NCI-H69 (cell line): ENCODE results near the gene PCDH12.
A peak's percentile ranks its signal among the peaks of the same experiment; 100 is the strongest.
"Not testable (repeated sequence)": the region's sequence is repeated elsewhere in the genome, so short reads cannot be mapped to it uniquely, and the experiment has no call there.

Experiments
- DNase-seq: peaks from one replicate; lab custom pipeline; 2025; lab: John Stamatoyannopoulos, UW

The PCDH12 gene

GRCh38 chr5:141940695-141941271, 17.2 kb downstream of the PCDH12 start:
- DNase-seq: peak; percentile 17

GRCh38 chr5:141935538-141935937, 22.5 kb downstream of the PCDH12 start:
- no peak for DNase-seq

- peak; percentile 85 for DNase-seq
These were observed 23.7 kb downstream of the PCDH12 start for GRCh38 chr5:141934099-141934844.

GRCh38 chr5:141933151-141933550, 24.9 kb downstream of the PCDH12 start:
- no peak for DNase-seq

- no peak for DNase-seq
These were observed 26.3 kb downstream of the PCDH12 start for GRCh38 chr5:141931694-141932093.

- DNase-seq: no peak
These were observed 28.5 kb downstream of the PCDH12 start for GRCh38 chr5:141929398-141930058.

GRCh38 chr5:141928051-141928450, 30.0 kb downstream of the PCDH12 start:
- no peak for DNase-seq

- no peak for DNase-seq
These were observed 31.6 kb downstream of the PCDH12 start for GRCh38 chr5:141926434-141926833.

DNA sequence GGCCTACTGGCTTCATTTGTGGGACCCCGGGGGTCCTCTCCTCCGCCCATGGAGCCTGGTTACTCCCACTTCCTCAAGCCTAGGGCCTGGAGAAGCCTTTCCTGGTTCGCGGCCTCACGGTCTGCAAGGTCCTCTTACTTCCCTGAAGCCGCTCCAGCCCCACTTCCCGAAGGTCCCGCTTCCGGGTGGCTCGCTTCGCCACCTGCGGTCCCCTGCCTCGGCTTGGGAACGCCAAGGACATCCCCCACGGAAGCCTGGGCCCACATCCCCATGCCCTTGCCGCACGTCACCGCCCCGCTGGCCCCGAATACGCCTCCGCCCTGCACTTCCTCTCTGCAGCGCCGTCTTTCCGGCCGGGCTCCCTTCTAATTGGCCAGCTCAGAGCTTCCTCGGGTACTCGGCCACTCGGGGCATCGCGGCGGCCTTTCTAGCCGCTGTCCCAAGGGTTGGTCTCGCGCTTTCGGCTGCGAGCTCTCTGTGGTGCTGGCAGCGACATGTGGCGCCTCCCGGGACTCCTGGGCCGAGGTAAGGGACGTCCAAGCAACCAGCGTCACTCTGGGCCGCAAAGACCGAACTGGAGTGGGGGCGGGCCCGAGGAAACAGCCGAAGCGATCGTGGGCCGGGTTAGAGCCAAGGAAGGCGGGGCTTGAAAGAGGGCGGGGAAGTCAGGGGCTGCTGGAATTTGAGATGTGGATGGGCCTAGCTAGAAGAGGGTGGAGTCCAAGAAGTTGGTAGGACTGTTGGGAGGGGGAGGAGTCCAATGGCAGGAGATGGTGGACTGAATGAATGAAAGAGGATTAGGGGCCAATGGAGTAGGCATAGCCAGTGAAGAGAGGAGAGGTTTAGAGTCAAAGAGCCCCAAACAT, 34.3 kb downstream of the PCDH12 start, which contains the start of gene DELE1:
TSS of gene DELE1 (plus strand) at position 424 of the 866 bp plus-strand sequence. CDS start at position 495, 71 bp downstream.
- peak; percentile 96 for DNase-seq

- DNase-seq: not testable (repeated sequence)
These were observed 35.1 kb downstream of the PCDH12 start for GRCh38 chr5:141922827-141923447.

- DNase-seq: no peak
These were observed 37.2 kb downstream of the PCDH12 start for GRCh38 chr5:141920771-141921170.

DNA sequence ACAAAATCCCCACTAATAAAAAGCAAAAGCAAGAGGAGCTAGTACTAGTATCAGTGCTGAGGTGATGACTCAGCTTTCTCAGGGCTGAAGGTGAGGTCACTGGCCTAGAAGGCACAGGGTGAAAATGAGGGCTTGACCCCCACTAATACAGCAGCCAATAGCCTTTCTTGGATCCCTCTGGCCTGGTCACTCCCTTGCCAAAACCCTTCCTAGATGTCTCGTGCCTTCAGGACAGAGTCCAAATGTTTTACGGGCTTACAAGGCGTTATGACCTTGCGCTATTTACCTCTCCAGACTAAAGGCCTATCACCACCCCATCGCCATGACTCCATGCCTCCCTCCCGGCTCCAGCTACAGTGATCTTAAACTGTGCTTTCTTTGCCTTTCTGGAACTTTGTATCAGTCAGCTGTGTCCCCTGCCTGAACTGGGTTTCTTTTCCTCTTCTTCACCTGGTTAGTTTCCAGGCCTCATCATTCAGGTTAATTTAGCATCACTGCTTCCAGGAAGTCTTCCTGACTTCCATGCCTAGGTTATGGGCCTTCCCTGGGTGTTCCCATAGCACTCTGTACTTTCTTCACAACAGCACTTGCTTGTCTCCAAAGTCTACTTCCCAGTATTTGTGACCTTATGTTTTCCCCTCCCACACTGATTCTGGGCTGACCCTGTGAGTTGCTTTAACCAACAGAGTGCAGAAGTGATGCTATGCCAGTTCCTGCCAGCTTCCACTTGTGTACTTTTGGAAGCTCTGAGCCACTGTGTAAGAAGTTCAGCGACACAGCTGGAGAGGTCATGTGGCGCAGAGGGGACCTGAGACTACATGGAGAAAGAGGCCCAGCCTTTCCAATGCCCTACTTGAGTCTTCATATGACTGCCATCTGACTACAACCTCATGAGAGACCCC, 38.5 kb downstream of the PCDH12 start:
- DNase-seq: no peak

DNA sequence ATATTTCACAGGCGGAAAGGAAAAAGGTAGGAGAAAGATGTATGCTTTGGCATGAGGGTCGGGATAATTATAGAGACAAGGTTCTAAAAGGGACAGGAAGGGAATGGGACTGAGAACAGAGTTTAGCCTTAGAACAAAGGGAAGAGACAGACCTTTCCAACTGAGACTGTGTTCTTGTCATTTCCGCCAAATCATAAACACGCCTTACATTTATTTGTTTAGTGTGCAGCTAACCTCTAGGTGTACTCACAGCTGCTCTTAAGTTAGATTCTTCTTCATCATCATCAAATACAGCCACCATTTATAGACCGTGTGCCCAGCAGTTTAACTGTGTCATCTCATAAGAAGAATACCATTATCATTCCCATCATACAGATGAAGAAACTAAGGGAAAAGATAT, 40.2 kb downstream of the PCDH12 start:
- no peak for DNase-seq

GRCh38 chr5:141916522-141916921, 41.5 kb downstream of the PCDH12 start:
- DNase-seq: no peak

- DNase-seq: peak; percentile 56
These were observed 42.1 kb downstream of the PCDH12 start for GRCh38 chr5:141915881-141916336.

DNA sequence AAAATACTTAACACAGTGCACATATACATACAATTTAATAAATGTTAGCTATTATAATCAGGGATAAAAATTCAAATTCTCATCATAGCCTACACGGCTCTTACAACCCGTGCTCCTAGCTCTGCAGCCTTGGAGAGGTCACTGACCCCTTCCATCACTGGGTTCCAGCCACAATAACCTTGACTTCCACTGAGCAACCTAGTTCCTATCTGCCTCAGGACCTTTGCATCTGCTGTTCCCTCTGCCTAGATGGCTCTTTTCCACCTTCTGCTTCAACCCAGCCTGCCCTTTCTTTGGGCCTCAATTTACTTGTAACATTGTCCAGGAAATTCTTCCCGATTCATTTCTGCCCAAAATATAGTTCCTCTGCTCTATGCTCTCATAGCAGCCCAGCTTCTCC, 43.2 kb downstream of the PCDH12 start:
- no peak for DNase-seq

GRCh38 chr5:141914199-141914743, 43.7 kb downstream of the PCDH12 start:
- DNase-seq: peak; percentile 52

DNA sequence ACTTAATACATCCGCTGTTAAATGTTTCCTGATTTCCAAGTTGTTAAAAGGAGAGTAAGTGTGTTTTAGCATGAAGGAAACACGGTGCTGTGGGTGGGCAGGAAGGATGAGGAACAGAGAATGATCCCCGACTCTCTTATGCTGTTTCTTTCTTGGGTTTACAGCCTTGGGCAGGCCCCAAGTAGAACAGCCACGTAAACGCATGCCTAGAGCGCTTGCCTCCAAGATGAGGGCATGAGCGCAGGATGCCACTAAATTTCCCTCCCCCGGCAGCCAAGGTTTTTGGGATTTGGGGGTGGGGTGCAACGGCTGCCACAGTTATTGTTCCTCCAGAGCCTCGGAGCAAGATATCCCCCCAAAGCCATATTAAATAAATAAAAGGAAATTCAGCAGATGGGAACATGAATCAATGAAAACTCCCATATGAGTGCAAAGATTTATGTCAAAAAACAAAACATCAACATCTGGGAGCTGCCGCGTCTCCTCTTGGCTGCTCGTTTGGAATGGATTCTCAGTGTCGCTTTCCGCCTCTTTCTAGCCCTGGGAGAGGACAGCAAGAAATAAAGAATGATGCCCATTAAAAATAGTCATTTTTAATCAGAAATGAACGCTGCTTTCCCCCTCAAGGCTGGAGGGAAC, 44.3 kb downstream of the PCDH12 start:
- DNase-seq: peak; percentile 40

DNA sequence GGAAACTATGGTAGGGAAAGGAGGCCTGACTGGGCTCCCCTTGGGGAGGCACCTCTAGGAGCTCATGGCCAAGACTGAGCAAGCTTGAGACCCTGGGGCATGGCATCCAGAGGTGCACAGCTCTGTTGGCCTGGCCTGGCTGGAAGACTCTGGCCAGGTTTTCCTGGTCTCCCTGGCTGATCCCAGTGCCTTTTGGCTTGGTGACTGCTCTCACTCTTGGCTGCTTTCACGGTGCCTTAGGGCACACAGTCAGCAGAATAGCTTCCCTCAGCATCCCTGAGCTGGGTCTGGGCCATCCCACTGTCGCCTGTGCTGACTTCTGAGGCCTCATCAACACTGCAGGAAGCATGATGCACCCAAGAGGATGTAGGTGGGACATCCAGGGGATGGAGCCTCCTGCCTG, 47.7 kb downstream of the PCDH12 start:
- DNase-seq: no peak

DNA sequence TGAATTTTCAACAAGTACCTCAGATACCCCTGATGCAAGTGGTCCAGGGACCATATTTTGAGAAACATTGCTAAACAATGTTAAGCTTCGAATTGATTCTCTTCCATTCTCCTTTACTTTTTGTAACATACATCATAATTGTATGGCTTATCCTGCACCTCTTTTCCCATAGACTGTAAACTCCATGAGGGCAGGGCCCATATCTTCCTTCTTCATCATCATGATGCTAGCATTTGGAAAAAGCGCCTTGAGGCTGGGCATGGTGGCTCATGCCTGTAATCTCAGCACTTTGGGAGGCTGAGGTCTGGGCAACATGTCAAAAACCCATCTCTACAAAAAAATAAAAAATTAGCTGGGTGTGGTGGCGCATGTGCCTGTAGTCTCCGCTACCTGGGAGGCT, 48.8 kb downstream of the PCDH12 start:
- no peak for DNase-seq
